ENCODE results near the gene TYK2.

- TF ChIP-seq, protein P1, sequence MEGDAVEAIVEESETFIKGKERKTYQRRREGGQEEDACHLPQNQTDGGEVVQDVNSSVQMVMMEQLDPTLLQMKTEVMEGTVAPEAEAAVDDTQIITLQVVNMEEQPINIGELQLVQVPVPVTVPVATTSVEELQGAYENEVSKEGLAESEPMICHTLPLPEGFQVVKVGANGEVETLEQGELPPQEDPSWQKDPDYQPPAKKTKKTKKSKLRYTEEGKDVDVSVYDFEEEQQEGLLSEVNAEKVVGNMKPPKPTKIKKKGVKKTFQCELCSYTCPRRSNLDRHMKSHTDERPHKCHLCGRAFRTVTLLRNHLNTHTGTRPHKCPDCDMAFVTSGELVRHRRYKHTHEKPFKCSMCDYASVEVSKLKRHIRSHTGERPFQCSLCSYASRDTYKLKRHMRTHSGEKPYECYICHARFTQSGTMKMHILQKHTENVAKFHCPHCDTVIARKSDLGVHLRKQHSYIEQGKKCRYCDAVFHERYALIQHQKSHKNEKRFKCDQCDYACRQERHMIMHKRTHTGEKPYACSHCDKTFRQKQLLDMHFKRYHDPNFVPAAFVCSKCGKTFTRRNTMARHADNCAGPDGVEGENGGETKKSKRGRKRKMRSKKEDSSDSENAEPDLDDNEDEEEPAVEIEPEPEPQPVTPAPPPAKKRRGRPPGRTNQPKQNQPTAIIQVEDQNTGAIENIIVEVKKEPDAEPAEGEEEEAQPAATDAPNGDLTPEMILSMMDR (IDR thresholded peaks at IDR 0.05) = no peak
- TF ChIP-seq POLR2AphosphoS5 (IDR thresholded peaks at IDR 0.05) = no peak
- TF ChIP-seq EP300 (IDR thresholded peaks at IDR 0.05) = no peak
Measured at GRCh38 chr19:10352764-10353671, 27.4 kb downstream of the TYK2 start.
